GM19351 (cell line): ENCODE results near the gene RET.

Experiments used
- ATAC-seq: cut with Tn5 transposase; IDR thresholded peaks from one replicate; pipeline ENCODE4 v1.9.1; 2021; ENCODE audit warnings: mild to moderate bottlenecking, moderate library complexity; ENCODE audit not compliant: unreplicated experiment

The RET gene

GRCh38 chr10:43061760-43062159 lies 15.1 kb upstream of the RET start:
- no peak for ATAC-seq

- ATAC-seq, result no peak
Observed at GRCh38 chr10:43062402-43063160, 14.3 kb upstream of the RET start.

- ATAC-seq, result no peak
Observed at GRCh38 chr10:43064331-43065075, 12.4 kb upstream of the RET start.

- ATAC-seq, result no peak
Observed at GRCh38 chr10:43065234-43065633, 11.6 kb upstream of the RET start.

GRCh38 chr10:43065761-43066160 lies 11.1 kb upstream of the RET start:
- no peak for ATAC-seq

- ATAC-seq, result no peak
Observed at GRCh38 chr10:43066481-43066880, 10.4 kb upstream of the RET start.

- ATAC-seq, result no peak
Observed at GRCh38 chr10:43067391-43068135, 9.3 kb upstream of the RET start.

GRCh38 chr10:43068136-43068395 lies 8.8 kb upstream of the RET start:
- ATAC-seq, result no peak

GRCh38 chr10:43068471-43069210 lies 8.2 kb upstream of the RET start:
- ATAC-seq, result no peak

- no peak for ATAC-seq
Observed at GRCh38 chr10:43069211-43069515, 7.7 kb upstream of the RET start.

GRCh38 chr10:43069579-43069978 lies 7.3 kb upstream of the RET start:
- no peak for ATAC-seq

GRCh38 chr10:43070121-43071085 lies 6.5 kb upstream of the RET start:
- ATAC-seq, result no peak

- no peak for ATAC-seq
Observed at GRCh38 chr10:43071865-43072650, 4.8 kb upstream of the RET start.

GRCh38 chr10:43073191-43073590 lies 3.7 kb upstream of the RET start:
- ATAC-seq, result no peak

- ATAC-seq, result no peak
Observed at GRCh38 chr10:43073721-43074120, 3.1 kb upstream of the RET start.

GRCh38 chr10:43074409-43074808 lies 2.5 kb upstream of the RET start:
- ATAC-seq, result no peak

- ATAC-seq, result no peak
Observed at GRCh38 chr10:43074827-43075611, 1.9 kb upstream of the RET start.

GRCh38 chr10:43075612-43076003 lies 1.3 kb upstream of the RET start:
- ATAC-seq, result no peak
